Activated naive CD8-positive, alpha-beta T cell treated with anti-CD3 and anti-CD28 coated beads, Interleukin-2, amount 50 U/mL, for 16 hours (primary cell): Measurements from ENCODE around the gene CENPT.
"Not testable (repeated sequence)": the region's sequence is repeated elsewhere in the genome, so short reads cannot be mapped to it uniquely, and the experiment has no call there.

Experiments used
- DNase-seq: peaks from one replicate; pipeline ENCODE4 v3.0.0-alpha.2; 2020; ENCODE audit warnings: low read depth, low spot score

CENPT gene

GRCh38 chr16:67846320-67847063, 1.0 kb downstream of the CENPT start, which contains the start of gene NUTF2:
Gene NUTF2 (plus strand): TSS chr16:67846933. CDS start chr16:67865131, 18,198 bp downstream.
- DNase-seq: peak; percentile 93

GRCh38 chr16:67846063-67846319, 1.5 kb downstream of the CENPT start:
- no peak for DNase-seq

DNA sequence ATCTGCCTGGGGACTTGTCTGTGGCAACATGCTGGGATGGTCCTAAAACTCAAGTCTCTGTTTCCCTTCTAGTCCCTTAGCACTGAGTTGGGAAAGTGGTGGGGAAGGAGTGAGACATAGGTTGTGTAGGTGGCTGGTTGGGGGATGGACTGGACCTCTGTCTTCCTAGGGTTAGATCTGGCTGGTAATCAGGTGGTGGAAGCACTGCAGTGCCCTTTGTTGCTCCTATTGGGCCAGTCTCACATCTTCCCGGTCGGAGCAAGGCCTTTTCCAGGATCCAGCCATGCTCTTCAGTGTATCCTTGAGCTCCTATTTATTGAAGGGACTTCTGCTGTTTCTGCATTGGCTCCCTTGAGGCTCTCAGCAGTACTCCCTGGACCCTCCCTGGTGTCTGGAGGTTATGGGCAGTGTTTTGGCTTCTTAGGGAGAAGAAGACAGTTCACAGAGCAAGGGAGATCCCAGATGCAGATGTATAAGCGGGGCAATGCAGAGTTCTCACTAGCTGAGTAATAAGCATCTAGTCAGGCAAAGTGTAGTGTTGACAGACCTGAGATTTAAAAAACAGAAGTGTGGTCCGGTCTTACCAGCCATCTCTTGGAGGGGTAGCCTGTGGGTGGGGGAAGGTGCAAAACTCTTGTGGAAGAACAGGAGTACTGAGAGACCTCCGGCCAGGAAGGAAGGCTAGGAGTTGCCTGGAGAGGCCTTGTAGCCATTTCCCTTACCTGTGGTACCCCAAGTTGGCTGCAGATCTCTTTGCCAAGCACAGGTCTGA, 2.0 kb downstream of the CENPT start:
- no peak for DNase-seq

- DNase-seq: no peak
These were observed 3.0 kb downstream of the CENPT start for GRCh38 chr16:67844497-67844896.

GRCh38 chr16:67843343-67843765, 4.1 kb downstream of the CENPT start:
- no peak for DNase-seq

DNA sequence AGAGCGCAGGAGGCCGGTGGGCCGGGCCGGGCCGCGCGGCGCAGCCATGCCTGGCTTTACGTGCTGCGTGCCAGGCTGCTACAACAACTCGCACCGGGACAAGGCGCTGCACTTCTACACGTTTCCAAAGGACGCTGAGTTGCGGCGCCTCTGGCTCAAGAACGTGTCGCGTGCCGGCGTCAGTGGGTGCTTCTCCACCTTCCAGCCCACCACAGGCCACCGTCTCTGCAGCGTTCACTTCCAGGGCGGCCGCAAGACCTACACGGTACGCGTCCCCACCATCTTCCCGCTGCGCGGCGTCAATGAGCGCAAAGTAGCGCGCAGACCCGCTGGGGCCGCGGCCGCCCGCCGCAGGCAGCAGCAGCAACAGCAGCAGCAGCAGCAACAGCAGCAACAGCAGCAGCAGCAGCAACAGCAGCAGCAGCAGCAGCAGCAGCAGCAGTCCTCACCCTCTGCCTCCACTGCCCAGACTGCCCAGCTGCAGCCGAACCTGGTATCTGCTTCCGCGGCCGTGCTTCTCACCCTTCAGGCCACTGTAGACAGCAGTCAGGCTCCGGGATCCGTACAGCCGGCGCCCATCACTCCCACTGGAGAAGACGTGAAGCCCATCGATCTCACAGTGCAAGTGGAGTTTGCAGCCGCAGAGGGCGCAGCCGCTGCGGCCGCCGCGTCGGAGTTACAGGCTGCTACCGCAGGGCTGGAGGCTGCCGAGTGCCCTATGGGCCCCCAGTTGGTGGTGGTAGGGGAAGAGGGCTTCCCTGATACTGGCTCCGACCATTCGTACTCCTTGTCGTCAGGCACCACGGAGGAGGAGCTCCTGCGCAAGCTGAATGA, 4.8 kb downstream of the CENPT start:
- peak; percentile 14 for DNase-seq

- peak; percentile 81 for DNase-seq
These were observed 5.5 kb downstream of the CENPT start, which contains the start of gene THAP11 for GRCh38 chr16:67841816-67842508. Gene THAP11 (plus strand): TSS chr16:67842320. CDS start chr16:67842555, 235 bp downstream.

DNA sequence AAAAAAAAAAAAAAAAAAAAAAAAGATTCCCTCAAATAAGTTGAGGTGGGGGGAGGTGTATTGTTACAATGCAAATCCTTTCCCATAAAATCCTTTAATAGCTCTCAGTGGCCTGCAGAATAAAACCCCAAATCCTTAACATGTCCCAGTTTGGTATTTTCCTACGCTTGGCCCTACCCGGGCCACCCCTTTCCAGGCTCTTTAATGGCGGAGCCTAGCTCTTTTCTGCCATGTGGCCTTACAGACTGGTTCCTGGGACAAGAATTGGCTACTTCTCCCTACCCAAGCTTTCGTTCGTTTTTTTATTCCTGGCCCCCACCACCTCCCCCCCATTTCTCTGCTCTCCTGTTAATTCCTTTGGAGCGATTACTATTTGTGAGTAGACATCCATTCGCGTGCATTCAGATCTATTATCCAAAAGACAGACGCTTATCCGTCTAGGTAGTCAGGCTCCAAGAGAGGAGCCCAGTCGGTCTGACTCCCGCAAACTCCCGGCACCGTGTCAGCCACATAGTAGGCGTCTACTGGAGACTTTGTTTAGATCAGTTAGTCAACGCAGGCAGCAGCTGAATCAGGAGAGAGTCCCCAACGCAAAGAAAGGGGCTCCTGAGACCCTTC, 6.2 kb downstream of the CENPT start:
- no peak for DNase-seq

DNA sequence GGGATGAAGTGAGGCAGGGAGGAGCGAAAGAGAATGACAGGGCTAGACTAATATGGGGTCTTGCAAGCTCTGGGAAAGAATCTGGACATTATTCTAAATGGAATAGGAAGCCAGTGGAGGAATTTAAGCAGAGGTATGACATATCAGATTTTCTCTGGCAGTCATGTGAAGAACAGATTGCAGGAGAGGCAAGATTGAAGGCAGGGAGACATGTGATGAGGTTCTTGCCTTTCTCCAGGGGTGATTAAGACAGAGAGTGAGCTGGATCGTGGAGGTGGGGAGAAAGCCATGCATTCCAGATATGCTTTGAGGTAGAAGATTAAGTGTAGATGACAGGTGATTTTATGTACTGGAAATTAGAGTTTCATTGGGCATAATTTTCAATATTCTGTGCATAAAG, 9.7 kb downstream of the CENPT start:
- DNase-seq: no peak

DNA sequence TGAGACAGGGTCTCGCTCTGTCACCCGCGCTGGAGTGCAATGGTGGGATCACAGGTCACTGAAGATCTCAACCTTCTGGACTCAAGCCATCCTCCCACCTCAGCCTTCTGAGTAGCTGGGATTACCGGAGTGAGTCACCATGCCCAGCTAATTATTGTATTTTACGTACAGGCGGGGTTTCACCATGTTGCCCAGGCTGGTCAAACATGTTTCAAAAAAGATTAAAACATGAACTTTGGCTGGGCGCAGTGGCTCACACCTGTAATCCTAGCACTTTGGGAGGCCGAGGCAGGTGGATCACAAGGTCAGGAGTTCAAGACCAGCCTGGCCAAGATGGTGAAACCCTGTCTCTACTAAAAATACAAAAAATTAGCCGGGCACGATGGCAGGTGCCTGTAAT, 10.3 kb downstream of the CENPT start:
- DNase-seq: not testable (repeated sequence)

GRCh38 chr16:67834242-67834614, 13.3 kb downstream of the CENPT start:
- DNase-seq: no peak

GRCh38 chr16:67833415-67834241, 13.9 kb downstream of the CENPT start:
- DNase-seq: peak; percentile 83

GRCh38 chr16:67833030-67833414, 14.5 kb downstream of the CENPT start:
- no peak for DNase-seq

- DNase-seq: no peak
These were observed 18.8 kb downstream of the CENPT start for GRCh38 chr16:67828651-67829050.

GRCh38 chr16:67825906-67826305, 21.6 kb downstream of the CENPT start:
- no peak for DNase-seq

GRCh38 chr16:67825119-67825518, 22.4 kb downstream of the CENPT start:
- DNase-seq: no peak

GRCh38 chr16:67822511-67822910, 25.0 kb downstream of the CENPT start:
- no peak for DNase-seq

- no peak for DNase-seq
These were observed 26.8 kb downstream of the CENPT start for GRCh38 chr16:67820608-67821259.

GRCh38 chr16:67814567-67814966, 32.9 kb downstream of the CENPT start:
- DNase-seq: no peak

- DNase-seq: no peak
These were observed 35.6 kb downstream of the CENPT start for GRCh38 chr16:67811899-67812298.
